ENCODE data around the gene GARNL3. TPM values are rescaled to one million over a fixed set of nuclear protein-coding genes. Genes with fewer than 3 reads are reported as not detected.
A peak's percentile ranks its signal among the peaks of the same experiment; 100 is the strongest.

GARNL3 gene
- total and polyA plus RNA-seq, 2 of the 13 experiments (the other 11 are each of a cell fraction or from before 2014, with no cell fraction given), result 3.9 to 11.0 TPM

GRCh38 chr9:127308652-127309434 lies 44.3 kb downstream of the GARNL3 start (continued):
- TF ChIP-seq, protein P1, sequence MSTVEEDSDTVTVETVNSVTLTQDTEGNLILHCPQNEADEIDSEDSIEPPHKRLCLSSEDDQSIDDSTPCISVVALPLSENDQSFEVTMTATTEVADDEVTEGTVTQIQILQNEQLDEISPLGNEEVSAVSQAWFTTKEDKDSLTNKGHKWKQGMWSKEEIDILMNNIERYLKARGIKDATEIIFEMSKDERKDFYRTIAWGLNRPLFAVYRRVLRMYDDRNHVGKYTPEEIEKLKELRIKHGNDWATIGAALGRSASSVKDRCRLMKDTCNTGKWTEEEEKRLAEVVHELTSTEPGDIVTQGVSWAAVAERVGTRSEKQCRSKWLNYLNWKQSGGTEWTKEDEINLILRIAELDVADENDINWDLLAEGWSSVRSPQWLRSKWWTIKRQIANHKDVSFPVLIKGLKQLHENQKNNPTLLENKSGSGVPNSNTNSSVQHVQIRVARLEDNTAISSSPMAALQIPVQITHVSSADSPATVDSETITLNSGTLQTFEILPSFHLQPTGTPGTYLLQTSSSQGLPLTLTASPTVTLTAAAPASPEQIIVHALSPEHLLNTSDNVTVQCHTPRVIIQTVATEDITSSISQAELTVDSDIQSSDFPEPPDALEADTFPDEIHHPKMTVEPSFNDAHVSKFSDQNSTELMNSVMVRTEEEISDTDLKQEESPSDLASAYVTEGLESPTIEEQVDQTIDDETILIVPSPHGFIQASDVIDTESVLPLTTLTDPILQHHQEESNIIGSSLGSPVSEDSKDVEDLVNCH (CRISPR knock-in tag; IDR thresholded peaks at IDR 0.05), result no peak
- no peak for TF ChIP-seq FOXA1 (IDR thresholded peaks at IDR 0.05)
- 0 out of 2 replicates have a peak, but pooled peaks have one; percentile 35 for TF ChIP-seq FOXA1 (CRISPR knock-in tag; IDR thresholded peaks at IDR 0.05)

GRCh38 chr9:127309715-127310114 lies 45.1 kb downstream of the GARNL3 start:
- Histone ChIP-seq H3K4me1 (ENCODE audit: insufficient read depth, low read length) (peaks cover 25% of the 10 kb centered on the region), H2AFZ (ENCODE audit: low read length) (no peak overlapping the region), H3K27ac (ENCODE audit: extremely low read length, insufficient read depth, low read length) (no peak overlapping the region), H3K36me3 (replicated peaks in 1 of 2; ENCODE audit: control insufficient read depth in 1 of 2, insufficient read depth in 2 of 2, low read length in 2 of 2) (peaks cover 1 to 5% of the 10 kb centered on the region in 2 experiments; a peak in 1 of 5 replicates), H3K9ac (ENCODE audit: insufficient read depth, low read depth, low read length) (no peak overlapping the region), H3K27me3 (ENCODE audit: control insufficient read depth in 1 of 2, insufficient read depth in 2 of 2, low read length in 2 of 2) (no peaks in the 10 kb centered on the region), H3K9me3 (ENCODE audit: low read length) (no peaks in the 10 kb centered on the region), H3K4me2 (ENCODE audit: low read depth, low read length) (no peak overlapping the region), H3K79me2 (ENCODE audit: insufficient read depth, low read length) (no peaks in the 10 kb centered on the region), H4K20me1 (ENCODE audit: insufficient read depth, low read length) (no peaks in the 10 kb centered on the region), H3K4me3 (replicated peaks in 1 of 3; ENCODE audit: insufficient read depth in 1 of 3, low read depth in 2 of 3, low read length in 3 of 3) (no peak overlapping the region)
- 98% methylated on average over 4 of the region's 4 CpGs for WGBS (ENCODE audit: low lambda C conversion rate)
- FAIRE-seq (no peak), ATAC-seq (no peak), DNase-seq (ENCODE audit: low spot score) (no peak)
- ChIA-PET POLR2A (interaction anchor here (1.2 to 1.5 kb wide), 2 partner anchors 87 to 114 kb away, joined by 3 to 6 read pairs; partner anchors contain the start of gene SLC2A8), CTCF (ENCODE audit: low intra/inter-chr PET ratio, low total read pairs) (no interaction called here)
- no peak for TF ChIP-seq ARID2 (CRISPR knock-in tag; IDR thresholded peaks at IDR 0.05; ENCODE audit: borderline replicate concordance)
- TF ChIP-seq ELF1 (CRISPR knock-in tag; IDR thresholded peaks at IDR 0.05), result no peak
- no peak for TF ChIP-seq RBFOX2 (IDR thresholded peaks at IDR 0.05; ENCODE audit: low read depth, low read length)
- no TSS peak for BruUV-seq (replicated peaks)
- in situ Hi-C loops (cut with HindIII; ENCODE audit: extremely low pct_ligation_motif_present, low pct_unique_long_range_greater_than_20kb), result no loop called here
- intact Hi-C loops (cut with micrococcal nuclease; ENCODE audit: unreplicated experiment), result loop anchor here (5.0 kb wide), 1 partner anchor 88 kb away; the partner anchor contains the start of gene SLC2A8
